Mesenchymal stem cell (in vitro differentiated cells and primary cell): ENCODE data around the gene TNS4.
A peak's percentile ranks its signal among the peaks of the same experiment; 100 is the strongest.
"Not testable (repeated sequence)": the region's sequence is repeated elsewhere in the genome, so short reads cannot be mapped to it uniquely, and the experiment has no call there.

ENCODE experiments used
- DNase-seq: peaks from one replicate; pipeline ENCODE4 v3.0.0-alpha.2; 2013
- H2AFZ ChIP-seq: one replicate; pipeline ENCODE4 v1.6.1; 2013; ENCODE audit warnings: low read depth, mild to moderate bottlenecking, control low read depth, inconsistent platforms, low read length, moderate library complexity
- H2AK5ac ChIP-seq: 2 replicates; pipeline ENCODE4 v1.6.1; 2013; ENCODE audit warnings: low read length, moderate library complexity, mild to moderate bottlenecking, inconsistent platforms; ENCODE audit not compliant: severe bottlenecking
- H2BK120ac ChIP-seq: one replicate; pipeline ENCODE4 v1.6.1; 2013; ENCODE audit warnings: low read depth, mild to moderate bottlenecking, inconsistent platforms, low read length, moderate library complexity
- H2BK12ac ChIP-seq, 2 experiments: one replicate each; pipeline ENCODE4 v1.6.1; 2013; ENCODE audit warnings: inconsistent platforms in 2 of 2, low read length in 2 of 2, mild to moderate bottlenecking in 2 of 2, moderate library complexity in 2 of 2, control low read depth in 1 of 2
- H2BK15ac ChIP-seq: one replicate; pipeline ENCODE4 v1.6.1; 2013; ENCODE audit warnings: mild to moderate bottlenecking, low read depth, inconsistent platforms; ENCODE audit not compliant: poor library complexity, severe bottlenecking
- H2BK5ac ChIP-seq: 2 replicates; pipeline ENCODE4 v1.6.1; 2013; ENCODE audit warnings: low read depth, mild to moderate bottlenecking, low read length, control low read depth, inconsistent platforms; ENCODE audit not compliant: poor library complexity, severe bottlenecking
- H3K14ac ChIP-seq, 2 experiments: one replicate each; pipeline ENCODE4 v1.6.1; 2013; ENCODE audit warnings: inconsistent platforms in 2 of 2, low read length in 2 of 2, control low read depth in 1 of 2, mild to moderate bottlenecking in 1 of 2, moderate library complexity in 1 of 2
- H3K18ac ChIP-seq, 2 experiments: one replicate each; pipeline ENCODE4 v1.6.1; 2013; ENCODE audit warnings: inconsistent platforms in 2 of 2, low read length in 2 of 2, control low read depth in 1 of 2, low read depth in 1 of 2, mild to moderate bottlenecking in 1 of 2
- H3K23ac ChIP-seq, 2 experiments: one replicate each; pipeline ENCODE4 v1.6.1; 2013; ENCODE audit warnings: inconsistent platforms in 2 of 2, low read length in 2 of 2, mild to moderate bottlenecking in 2 of 2, moderate library complexity in 2 of 2, control low read depth in 1 of 2
- H3K27ac ChIP-seq: 2 replicates; pipeline ENCODE4 v1.5.1; 2013; ENCODE audit warnings: mild to moderate bottlenecking, moderate library complexity, low read length, control low read depth, inconsistent platforms; ENCODE audit not compliant: poor library complexity, severe bottlenecking
- H3K27me3 ChIP-seq, 2 experiments: 2 replicates each; pipeline versions ENCODE4 v1.6.1 to v1.7.0; 2013; ENCODE audit warnings: low read length in 2 of 2, mild to moderate bottlenecking in 2 of 2, moderate library complexity in 2 of 2, control low read depth in 1 of 2, inconsistent platforms in 1 of 2; ENCODE audit not compliant: control insufficient read depth in 1 of 2, insufficient read depth in 1 of 2
- H3K36me3 ChIP-seq, 2 experiments: 2 replicates each; pipeline versions ENCODE4 v1.6.1 to v1.7.0; 2013; ENCODE audit warnings: low read length in 2 of 2, control low read depth in 1 of 2, inconsistent platforms in 1 of 2, low read depth in 1 of 2, mild to moderate bottlenecking in 1 of 2; ENCODE audit not compliant: insufficient read depth in 2 of 2, control insufficient read depth in 1 of 2
- H3K4ac ChIP-seq, 2 experiments: one replicate each; pipeline ENCODE4 v1.6.1; 2013; ENCODE audit warnings: inconsistent platforms in 2 of 2, low read length in 2 of 2, mild to moderate bottlenecking in 2 of 2, moderate library complexity in 2 of 2, control low read depth in 1 of 2, low read depth in 1 of 2
- H3K4me1 ChIP-seq: 2 replicates; pipeline ENCODE4 v1.6.1; 2013; ENCODE audit warnings: low read depth, low read length, control low read depth; ENCODE audit not compliant: control insufficient read depth, insufficient read depth
- H3K4me2 ChIP-seq: 2 replicates; pipeline ENCODE4 v1.6.1; 2013; ENCODE audit warnings: low read length, mild to moderate bottlenecking, inconsistent platforms; ENCODE audit not compliant: poor library complexity, severe bottlenecking
- H3K4me3 ChIP-seq, 2 experiments: 2 replicates each; pipeline versions ENCODE4 v1.5.1 to v1.7.0; 2013; ENCODE audit warnings: low read length in 2 of 2, mild to moderate bottlenecking in 2 of 2, control low read depth in 1 of 2, low read depth in 1 of 2; ENCODE audit not compliant: insufficient read depth in 1 of 2
- H3K79me1 ChIP-seq: replicated peaks from 2 replicates; pipeline ENCODE4 v1.6.1; 2013; ENCODE audit warnings: mild to moderate bottlenecking, control low read depth, low read length, inconsistent platforms; ENCODE audit not compliant: poor library complexity, severe bottlenecking
- H3K9ac ChIP-seq: 2 replicates; pipeline ENCODE4 v1.7.0; 2013; ENCODE audit warnings: mild to moderate bottlenecking, low read length, moderate library complexity
- H3K9me3 ChIP-seq: 2 replicates; pipeline ENCODE4 v1.7.0; 2013; ENCODE audit warnings: mild to moderate bottlenecking, low read length; ENCODE audit not compliant: control insufficient read depth
- H4K8ac ChIP-seq: one replicate; pipeline ENCODE4 v1.6.1; 2013; ENCODE audit warnings: inconsistent platforms, mild to moderate bottlenecking, low read length, moderate library complexity
- H4K91ac ChIP-seq: one replicate; pipeline ENCODE4 v1.6.1; 2013; ENCODE audit warnings: mild to moderate bottlenecking, low read length, inconsistent platforms
- WGBS: methylation state at CpG from one replicate; pipeline ENCODE4 v1.1.7; 2013; ENCODE audit warnings: mixed read lengths; 5-methylcytosine and 5-hydroxymethylcytosine counted together

TNS4 gene

GRCh38 chr17:40547785-40548478 is 46.5 kb upstream of the TNS4 start:
- Histone ChIP-seq H3K27me3 (no peaks in the 10 kb centered on the region), H3K27ac (peak overlapping the region; percentile 44), H3K23ac (peak overlapping the region in 1 of 2 experiments; percentile 85), H3K4me1 (peaks cover 44% of the 10 kb centered on the region), H4K91ac (peak overlapping the region; percentile 96), H2BK12ac (peak overlapping the region; percentile 81 to 96), H3K36me3 (no peaks in the 10 kb centered on the region), H3K9me3 (no peaks in the 10 kb centered on the region), H3K79me1 (no peaks in the 10 kb centered on the region), H3K4me2 (no peak overlapping the region), H2AK5ac (peak overlapping the region; percentile 81), H3K14ac (peak overlapping the region in 1 of 2 experiments; percentile 75), H3K4ac (peak overlapping the region; percentile 80 to 92), H2BK5ac (peak overlapping the region; percentile 37), H4K8ac (peak overlapping the region; percentile 66), H2BK120ac (peak overlapping the region; percentile 39), H2AFZ (peak overlapping the region; percentile 6), H3K18ac (peak overlapping the region; percentile 41 to 90), H2BK15ac (no peak overlapping the region), H3K9ac (peak overlapping the region; percentile 86), H3K4me3 (no peak overlapping the region)
- WGBS: 95% methylated on average over 2 of the region's 2 CpGs
- DNase-seq: no peak

DNA sequence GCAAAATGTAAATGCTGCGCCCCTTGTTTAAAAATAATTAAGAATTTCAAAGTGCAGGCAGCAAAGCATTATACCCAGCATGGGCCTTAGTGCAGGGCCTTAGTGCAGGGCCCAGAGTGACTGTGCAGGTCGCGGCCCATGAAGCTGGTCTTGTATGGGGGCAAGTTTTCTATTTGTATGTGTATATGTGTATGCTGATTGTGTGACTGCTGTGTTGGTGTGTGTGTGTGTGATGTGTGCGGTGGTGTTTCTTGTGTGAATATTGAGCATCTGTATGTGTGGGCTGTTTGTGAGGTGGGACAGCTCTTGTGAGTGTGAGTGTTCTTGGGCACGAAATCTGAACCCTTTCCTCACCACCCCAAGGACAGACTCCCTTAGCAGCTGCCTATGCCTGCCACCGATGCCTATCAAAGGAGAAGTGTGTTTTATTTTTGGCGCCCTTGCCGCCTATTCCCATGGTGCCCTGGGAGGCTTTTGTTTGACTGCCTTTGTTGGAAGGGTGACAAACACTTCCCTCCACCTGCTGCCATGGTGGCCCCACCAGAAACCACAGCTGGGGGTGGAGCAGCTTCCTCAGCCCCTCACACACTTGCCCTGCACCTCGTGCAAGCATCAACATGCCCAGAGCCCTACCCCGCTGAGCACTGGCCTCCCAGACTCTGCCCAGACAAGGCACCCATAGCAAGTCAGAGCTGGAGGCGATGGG is 45.8 kb upstream of the TNS4 start:
- DNase-seq: no peak
- peak overlapping the region; percentile 73 for H2BK15ac ChIP-seq
- H3K9ac ChIP-seq: peak overlapping the region; percentile 42
- no peak overlapping the region for H3K4me3 ChIP-seq
- peak overlapping the region; percentile 81 for H2AK5ac ChIP-seq
- peak overlapping the region; percentile 6 for H2AFZ ChIP-seq
- H2BK120ac ChIP-seq: peak overlapping the region; percentile 39
- peak overlapping the region; percentile 44 for H3K27ac ChIP-seq
- H4K91ac ChIP-seq: peak overlapping the region; percentile 96
- H3K27me3 ChIP-seq: no peaks in the 10 kb centered on the region
- H4K8ac ChIP-seq: peak overlapping the region; percentile 66
- H3K14ac ChIP-seq: peak overlapping the region in 1 of 2 experiments; percentile 75
- no peaks in the 10 kb centered on the region for H3K36me3 ChIP-seq
- H3K23ac ChIP-seq: no peak overlapping the region
- no peak overlapping the region for H3K4me2 ChIP-seq
- peak overlapping the region; percentile 37 for H2BK5ac ChIP-seq
- peaks cover 45% of the 10 kb centered on the region for H3K4me1 ChIP-seq
- H2BK12ac ChIP-seq: peak overlapping the region; percentile 71 to 92
- peak overlapping the region; percentile 41 to 90 for H3K18ac ChIP-seq
- no peaks in the 10 kb centered on the region for H3K9me3 ChIP-seq
- 90% methylated on average over 10 of the region's 11 CpGs for WGBS
- no peaks in the 10 kb centered on the region for H3K79me1 ChIP-seq
- peak overlapping the region; percentile 26 to 92 for H3K4ac ChIP-seq

DNA sequence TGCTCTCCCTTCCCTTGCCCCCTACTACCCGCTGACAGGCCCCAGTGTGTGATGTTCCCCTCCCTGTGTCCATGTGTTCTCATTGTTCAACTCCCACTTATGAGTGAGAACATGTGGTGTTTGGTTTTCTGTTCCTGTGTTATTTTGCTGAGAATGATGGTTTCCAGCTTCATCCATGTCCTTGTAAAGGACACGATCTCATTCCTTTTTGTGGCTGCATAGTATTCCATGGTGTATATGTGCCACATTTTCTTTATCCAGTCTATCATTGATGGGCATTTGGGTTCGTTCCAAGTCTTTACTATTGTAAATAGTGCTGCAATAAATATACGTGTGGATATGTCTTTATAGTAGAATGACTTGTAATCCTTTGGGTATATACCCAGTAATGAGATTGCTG is 45.1 kb upstream of the TNS4 start:
- not testable (repeated sequence) for H3K9me3 ChIP-seq, H3K14ac ChIP-seq, DNase-seq, H2BK15ac ChIP-seq, H3K4me3 ChIP-seq, H3K27ac ChIP-seq, H3K23ac ChIP-seq, H2AFZ ChIP-seq, H3K9ac ChIP-seq, H3K27me3 ChIP-seq, H2BK5ac ChIP-seq, H2AK5ac ChIP-seq, H3K36me3 ChIP-seq, H3K4ac ChIP-seq, H3K79me1 ChIP-seq, H3K4me2 ChIP-seq, H4K91ac ChIP-seq, H4K8ac ChIP-seq, H2BK12ac ChIP-seq, H2BK120ac ChIP-seq
- peak overlapping the region in 1 of 2 experiments; percentile 35 for H3K18ac ChIP-seq
- 100% methylated on average over 3 of the region's 4 CpGs for WGBS
- H3K4me1 ChIP-seq: peaks cover 43% of the 10 kb centered on the region

DNA sequence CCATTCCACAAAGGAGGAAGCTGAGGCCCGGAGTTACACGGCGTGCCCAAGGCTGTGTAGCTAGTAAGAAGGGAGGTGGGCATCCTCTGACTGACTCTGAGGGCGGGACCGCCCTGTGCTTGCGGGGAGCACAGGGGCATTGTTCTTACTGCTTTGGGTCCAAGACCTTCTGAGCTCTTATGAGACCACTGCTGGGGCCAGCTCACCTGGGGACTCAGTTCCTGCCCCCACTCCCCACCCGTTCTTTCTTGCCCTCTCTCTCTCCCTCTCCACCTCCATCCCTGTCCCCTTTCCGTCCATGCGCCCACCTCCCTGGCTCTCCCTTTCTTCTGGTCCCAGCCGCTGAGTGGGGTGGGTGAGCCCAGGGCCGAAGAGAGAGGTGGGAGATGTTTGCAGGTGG is 44.2 kb upstream of the TNS4 start:
- Histone ChIP-seq H4K8ac (peak overlapping the region; percentile 15), H3K4me3 (no peak overlapping the region), H3K79me1 (no peaks in the 10 kb centered on the region), H4K91ac (no peak overlapping the region), H2BK120ac (no peak overlapping the region), H3K9me3 (no peaks in the 10 kb centered on the region), H2AFZ (no peak overlapping the region), H2BK12ac (peak overlapping the region; percentile 51 to 95), H3K36me3 (no peaks in the 10 kb centered on the region), H3K4me2 (no peak overlapping the region), H3K23ac (peak overlapping the region in 1 of 2 experiments; percentile 38), H3K27ac (no peak overlapping the region), H3K4me1 (peaks cover 39% of the 10 kb centered on the region), H3K14ac (peak overlapping the region in 1 of 2 experiments; percentile 35), H3K9ac (no peak overlapping the region), H3K18ac (peak overlapping the region in 1 of 2 experiments; percentile 29), H3K27me3 (no peaks in the 10 kb centered on the region), H3K4ac (peak overlapping the region in 1 of 2 experiments; percentile 24), H2AK5ac (peak overlapping the region; percentile 4), H2BK5ac (no peak overlapping the region), H2BK15ac (peak overlapping the region; percentile 17)
- DNase-seq: no peak
- WGBS: 100% methylated on average over 6 of the region's 11 CpGs
